CD14-positive monocyte (primary cell): Measurements from ENCODE around the gene ABCC4. TPM values are rescaled to one million over a fixed set of nuclear protein-coding genes. Genes with fewer than 3 reads are reported as not detected.

ENCODE experiments used
- DNase-seq, 3 donors: peaks; one replicate each; pipeline ENCODE4 v3.0.0-alpha.2; 2011 to 2022
- H2AFZ ChIP-seq: 2 replicates; pipeline ENCODE4 v1.6.0; 2012; ENCODE audit warnings: mild to moderate bottlenecking, low read depth, low read length, inconsistent platforms; ENCODE audit not compliant: insufficient read depth, poor library complexity, severe bottlenecking
- H3K27ac ChIP-seq, 2 donors: 1 replicate in 1 of 2; 2 replicates in 1 of 2; pipeline ENCODE4 v1.5.1; 2012 to 2013; ENCODE audit warnings: low read length in 2 of 2, control low read depth in 1 of 2, inconsistent platforms in 1 of 2, low read depth in 1 of 2, mild to moderate bottlenecking in 1 of 2
- H3K27me3 ChIP-seq, 2 donors: one replicate each; pipeline versions ENCODE4 v1.6.0 to v1.6.1; 2011 to 2013; ENCODE audit warnings: low read length in 2 of 2; ENCODE audit not compliant: control insufficient read depth in 2 of 2, insufficient read depth in 2 of 2
- H3K36me3 ChIP-seq, 2 donors: replicated peaks in 1 of 2; 1 replicate in 1 of 2; 2 replicates in 1 of 2; pipeline versions ENCODE4 v1.5.1 to v1.6.1; 2012 to 2013; ENCODE audit warnings: low read length in 2 of 2, control low read depth in 1 of 2, inconsistent platforms in 1 of 2, mild to moderate bottlenecking in 1 of 2; ENCODE audit not compliant: insufficient read depth in 2 of 2, control insufficient read depth in 1 of 2
- H3K4me1 ChIP-seq, 2 donors: 1 replicate in 1 of 2; 2 replicates in 1 of 2; pipeline versions ENCODE4 v1.5.1 to v1.6.1; 2012 to 2013; ENCODE audit warnings: low read length in 2 of 2, control low read depth in 1 of 2, inconsistent platforms in 1 of 2, mild to moderate bottlenecking in 1 of 2, moderate library complexity in 1 of 2; ENCODE audit not compliant: insufficient read depth in 2 of 2, control insufficient read depth in 1 of 2
- H3K4me2 ChIP-seq: replicated peaks from 2 replicates; pipeline ENCODE3; 2012; ENCODE audit warnings: low read length, moderate library complexity, mild to moderate bottlenecking; ENCODE audit not compliant: poor library complexity, severe bottlenecking; ENCODE audit errors: extremely low read depth
- H3K4me3 ChIP-seq, 3 experiments: fragments of 200-600 bp in 1 of 3; sonication (generic) in 1 of 3; replicated peaks in 1 of 3; 1 replicate in 2 of 3; 2 replicates in 1 of 3; pipeline ENCODE4 v1.5.1; 2011 to 2013; ENCODE audit warnings: low read length in 3 of 3, mild to moderate bottlenecking in 3 of 3, control low read depth in 2 of 3, low read depth in 2 of 3, inconsistent platforms in 1 of 3, moderate library complexity in 1 of 3
- H3K79me2 ChIP-seq: 2 replicates; pipeline ENCODE4 v1.6.0; 2012; ENCODE audit warnings: mild to moderate bottlenecking, control low read depth, inconsistent platforms, low read length, moderate library complexity; ENCODE audit not compliant: insufficient read depth
- H3K9ac ChIP-seq: 2 replicates; pipeline ENCODE4 v1.6.0; 2017; ENCODE audit warnings: low read length, mild to moderate bottlenecking; ENCODE audit not compliant: insufficient read depth, poor library complexity, severe bottlenecking
- H3K9me3 ChIP-seq, 2 donors: replicated peaks in 1 of 2; 1 replicate in 1 of 2; 2 replicates in 1 of 2; pipeline versions ENCODE4 v1.5.1 to v1.6.1; 2012 to 2013; ENCODE audit warnings: low read length in 2 of 2, control low read depth in 1 of 2; ENCODE audit not compliant: control insufficient read depth in 1 of 2, insufficient read depth in 1 of 2
- H4K20me1 ChIP-seq: 2 replicates; pipeline ENCODE4 v1.6.0; 2012; ENCODE audit warnings: mild to moderate bottlenecking, low read length, control low read depth, moderate library complexity; ENCODE audit not compliant: insufficient read depth
- H3K27ac Mint-ChIP-seq, 7 donors: one replicate each; pipeline ENCODE4 v1.8.0; 2020; ENCODE audit warnings: mild to moderate bottlenecking in 7 of 7, mixed read lengths in 7 of 7, moderate library complexity in 6 of 7, inconsistent platforms in 2 of 7
- H3K27me3 Mint-ChIP-seq, 3 donors: one replicate each; pipeline ENCODE4 v1.8.0; 2021 to 2022; ENCODE audit warnings: low read depth in 3 of 3, mild to moderate bottlenecking in 3 of 3, mixed read lengths in 3 of 3, moderate library complexity in 3 of 3, inconsistent platforms in 1 of 3
- H3K36me3 Mint-ChIP-seq, 2 donors: one replicate each; pipeline ENCODE4 v1.8.0; 2020; ENCODE audit warnings: mixed read lengths in 2 of 2, inconsistent platforms in 1 of 2, mild to moderate bottlenecking in 1 of 2
- H3K4me1 Mint-ChIP-seq: one replicate; pipeline ENCODE4 v1.8.0; 2020; ENCODE audit warnings: mild to moderate bottlenecking, mixed read lengths
- H3K4me3 Mint-ChIP-seq, 2 donors: one replicate each; pipeline ENCODE4 v1.8.0; 2020; ENCODE audit warnings: mild to moderate bottlenecking in 2 of 2, mixed read lengths in 2 of 2, moderate library complexity in 1 of 2
- H3K9me3 Mint-ChIP-seq, 7 donors: one replicate each; pipeline ENCODE4 v1.8.0; 2020 to 2022; ENCODE audit warnings: mixed read lengths in 7 of 7, mild to moderate bottlenecking in 6 of 7, moderate library complexity in 6 of 7, inconsistent platforms in 2 of 7
- CTCF ChIP-seq: fragments of 200-600 bp; IDR thresholded peaks from one replicate; pipeline ENCODE4 v1.8.0; 2022; ENCODE audit warnings: antibody characterized with exemption, mild to moderate bottlenecking
- WGBS: methylation state at CpG from one replicate; pipeline ENCODE4 v1.1.5; 2013; ENCODE audit warnings: missing lambda C conversion rate; ENCODE audit not compliant: insufficient coverage; 5-methylcytosine and 5-hydroxymethylcytosine counted together
- intact Hi-C, 2 donors: fragments of 100-400 bp; cut with micrococcal nuclease; formaldehyde crosslinking; loops; one replicate each; pipeline versions ENCODE4 v1.15.0 to v1.15.1; 2023
- polyA plus RNA-seq, 3 donors: library from polyadenylated mRNA; depleted of rRNA in 1 of 3; unstranded in 2 of 3; stranded (reverse) in 1 of 3; fragments of 300-500 nt in 2 of 3; fragments of >200 nt in 1 of 3; fragmentation: Illumina TruSeq in 2 of 3; gene quantifications; 1 replicate in 2 of 3; 2 replicates in 1 of 3; pipeline ENCODE4 v1.2.3, GENCODE V29; 2012 to 2021

ABCC4 gene
- polyA plus RNA-seq, 3 donors, result 0.96 to 2.5 (median 1.7) TPM

GRCh38 chr13:95049772-95050171 is 251.5 kb downstream of the ABCC4 start:
- intact Hi-C loops, result no loop called here

GRCh38 chr13:95044452-95045205 is 256.6 kb downstream of the ABCC4 start:
- Histone ChIP-seq H3K27me3 (no peaks in the 10 kb centered on the region), H3K36me3 (no peaks in the 10 kb centered on the region), H3K27ac (no peak overlapping the region), H3K4me2 (no peak overlapping the region), H2AFZ (no peak overlapping the region), H3K9me3 (no peaks in the 10 kb centered on the region), H4K20me1 (no peaks in the 10 kb centered on the region), H3K79me2 (no peaks in the 10 kb centered on the region), H3K4me1 (no peaks in the 10 kb centered on the region), H3K9ac (no peak overlapping the region), H3K4me3 (no peak overlapping the region)
- peaks cover 8 to 11% of the 10 kb centered on the region in 2 donors for H3K36me3 Mint-ChIP-seq
- peaks cover 0 to 4% (median 0%) of the 10 kb centered on the region in 7 donors for H3K9me3 Mint-ChIP-seq
- no peak for TF ChIP-seq CTCF
- intact Hi-C loops, result no loop called here
- peaks cover 0 to 1% (median 0%) of the 10 kb centered on the region in 3 donors for H3K27me3 Mint-ChIP-seq
- H3K27ac Mint-ChIP-seq, result no peak overlapping the region
- no peak for DNase-seq
- no peaks in the 10 kb centered on the region for H3K4me1 Mint-ChIP-seq
- no peak overlapping the region for H3K4me3 Mint-ChIP-seq
- no CpG with 5 or more reads among the region's 4 CpGs for WGBS

More at GRCh38 chr13:95049772-95050171, 251.5 kb downstream of the ABCC4 start:
- Mint-ChIP-seq H3K36me3 (no peaks in the 10 kb centered on the region), H3K27ac (no peak overlapping the region), H3K4me1 (no peaks in the 10 kb centered on the region), H3K27me3 (peaks cover 0 to 2% (median 0%) of the 10 kb centered on the region in 3 donors), H3K9me3 (peaks cover 0 to 3% (median 0%) of the 10 kb centered on the region in 7 donors), H3K4me3 (no peak overlapping the region)
- H3K4me3 ChIP-seq, result no peak overlapping the region
- DNase-seq, result no peak
- WGBS, result no CpG with 5 or more reads among the region's 1 CpG
- no peaks in the 10 kb centered on the region for H3K9me3 ChIP-seq
- H3K4me2 ChIP-seq, result no peak overlapping the region
- no peaks in the 10 kb centered on the region for H3K36me3 ChIP-seq
- H2AFZ ChIP-seq, result no peak overlapping the region
- no peaks in the 10 kb centered on the region for H3K4me1 ChIP-seq
- no peak overlapping the region for H3K9ac ChIP-seq
- H4K20me1 ChIP-seq, result no peaks in the 10 kb centered on the region
- no peaks in the 10 kb centered on the region for H3K27me3 ChIP-seq
- H3K79me2 ChIP-seq, result no peaks in the 10 kb centered on the region
- H3K27ac ChIP-seq, result no peak overlapping the region
- TF ChIP-seq CTCF, result no peak
